ENCODE data around the gene OGDHL.
"Not testable (repeated sequence)": the region's sequence is repeated elsewhere in the genome, so short reads cannot be mapped to it uniquely, and the experiment has no call there.

Gene OGDHL

DNA sequence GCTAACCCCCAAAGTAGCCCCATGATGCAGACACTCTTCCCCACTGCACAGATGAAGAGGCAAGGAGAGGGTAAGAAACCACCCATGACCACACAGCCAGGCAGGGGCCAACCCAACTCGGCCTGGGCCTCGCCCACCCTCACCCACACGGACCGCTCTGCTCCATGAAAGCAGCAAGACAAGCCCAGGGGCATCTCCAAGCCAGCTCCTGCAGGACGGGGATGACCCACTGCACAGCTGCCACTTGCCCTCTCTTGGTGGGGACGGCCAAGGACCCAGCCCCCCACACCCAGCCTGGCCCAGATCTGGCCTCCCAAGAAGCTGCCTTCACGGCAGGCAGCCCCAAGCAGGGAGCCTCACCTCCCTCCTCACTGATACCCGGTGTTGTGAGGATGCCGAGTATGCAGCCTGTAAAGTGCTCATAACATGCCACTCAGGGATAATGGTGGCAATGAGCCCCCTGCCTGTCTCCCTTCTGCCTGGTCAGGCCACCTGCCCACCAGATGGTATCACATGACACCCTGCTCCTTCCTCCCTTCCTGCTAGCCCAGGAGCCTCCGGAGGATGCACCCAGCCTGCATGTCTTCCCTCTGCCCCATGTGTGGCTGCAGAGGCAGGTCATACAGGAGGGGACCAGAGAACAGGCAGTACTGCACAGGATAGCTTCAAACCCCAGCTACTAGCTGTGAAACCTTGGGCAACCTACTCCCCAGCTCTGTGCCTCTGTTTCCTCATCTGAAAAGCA, 23.3 kb downstream of the OGDHL start:
- DNase-seq, result no peak

DNA sequence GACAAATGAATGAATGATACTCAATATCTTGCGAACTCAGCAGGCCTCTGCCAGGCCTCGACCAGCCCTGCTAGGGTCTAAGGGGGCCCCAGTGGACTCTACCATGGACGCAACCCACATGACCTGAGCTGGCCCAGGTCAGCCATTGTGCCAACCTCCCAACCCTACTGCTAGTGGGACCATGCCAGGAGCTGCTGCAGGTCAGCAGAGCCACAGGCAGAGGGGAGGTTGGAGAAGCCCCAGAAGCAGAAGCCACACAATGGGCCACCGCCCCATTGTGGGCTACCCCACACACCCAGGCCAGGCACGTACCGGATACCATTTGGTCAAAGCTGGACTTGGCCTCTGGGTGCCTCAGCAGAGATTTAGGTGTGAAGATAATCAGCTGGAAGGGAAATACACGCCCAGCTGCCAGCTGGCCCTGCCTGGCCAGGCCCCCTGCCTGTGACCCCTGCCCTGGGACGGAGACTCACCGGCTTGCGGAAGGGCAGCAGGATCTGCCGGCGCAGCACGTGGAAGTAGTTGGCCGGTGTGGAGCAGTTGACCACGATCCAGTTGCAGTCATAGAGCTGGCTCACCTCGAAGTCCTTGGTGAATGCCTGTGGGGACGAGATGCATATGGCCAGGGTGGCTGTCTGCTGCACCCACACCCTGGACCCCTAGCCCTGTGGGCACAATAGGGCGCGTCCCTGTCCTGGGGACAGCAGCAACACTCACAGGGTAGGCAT, 24.5 kb downstream of the OGDHL start:
- no peak for DNase-seq

GRCh38 chr10:49736564-49737113, 25.5 kb downstream of the OGDHL start:
- no peak for DNase-seq

- no peak for DNase-seq
Measured at GRCh38 chr10:49735848-49736563, 26.1 kb downstream of the OGDHL start.

- DNase-seq, result no peak
Measured at GRCh38 chr10:49735161-49735560, 27.0 kb downstream of the OGDHL start.

DNA sequence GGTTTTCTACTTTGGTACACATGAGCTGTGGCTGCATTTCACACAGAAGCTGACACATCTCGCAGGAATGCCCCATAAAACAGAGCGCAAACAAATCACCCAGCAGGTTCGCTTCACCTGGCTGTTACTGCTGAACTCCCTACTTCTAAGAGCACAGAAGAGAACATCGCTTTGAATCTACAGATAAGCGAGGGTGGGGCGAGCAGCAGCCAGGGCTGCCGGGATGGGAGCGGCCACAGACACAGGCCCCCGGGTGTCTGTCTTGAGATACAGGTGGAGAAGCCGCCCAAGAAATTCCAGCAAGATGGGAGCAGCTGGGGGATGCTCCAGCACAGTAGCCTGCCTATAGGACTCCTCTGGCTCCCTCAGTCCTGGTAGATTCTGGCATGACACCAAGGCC, 27.4 kb downstream of the OGDHL start:
- no peak for DNase-seq

DNA sequence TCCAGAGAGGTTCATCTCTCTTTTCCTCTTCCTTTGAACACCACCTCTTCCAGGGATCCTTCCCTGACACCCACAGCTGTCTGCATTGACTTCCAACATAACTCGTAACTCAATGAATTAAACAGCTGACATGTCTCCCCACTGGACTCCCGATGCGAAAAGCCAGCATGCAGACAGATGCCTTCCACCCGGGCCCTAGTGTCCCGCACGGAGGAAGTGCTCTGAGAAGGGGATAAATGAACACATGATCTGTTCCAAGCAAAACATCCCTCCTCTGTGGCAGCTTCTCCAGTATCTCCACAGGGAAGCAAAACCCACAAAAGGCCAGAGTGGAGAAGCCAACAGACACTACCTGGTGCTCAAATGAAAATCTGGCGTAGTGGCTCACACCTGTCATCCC, 28.3 kb downstream of the OGDHL start:
- no peak for DNase-seq

DNA sequence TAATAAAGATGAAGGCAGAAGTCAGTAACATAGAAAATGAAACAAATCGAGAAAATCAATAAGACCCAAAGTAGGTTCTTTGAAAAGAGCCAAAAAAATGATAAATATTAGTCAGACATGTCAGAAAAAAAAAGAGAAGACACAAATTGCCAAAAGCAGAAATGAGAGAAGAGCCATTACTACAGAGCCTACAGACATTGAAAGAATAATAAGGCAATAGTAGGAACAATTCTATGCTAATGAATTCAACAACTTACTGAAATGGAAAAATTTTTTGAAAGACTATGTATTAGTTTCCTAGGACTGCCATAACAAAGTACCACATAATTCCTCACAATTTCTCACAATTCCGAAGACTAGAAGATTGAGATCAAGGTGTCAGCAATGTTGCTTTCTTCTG, 35.5 kb downstream of the OGDHL start:
- no peak for DNase-seq

- DNase-seq, result not testable (repeated sequence)
Measured at GRCh38 chr10:49715157-49715556, 47.0 kb downstream of the OGDHL start.

DNA sequence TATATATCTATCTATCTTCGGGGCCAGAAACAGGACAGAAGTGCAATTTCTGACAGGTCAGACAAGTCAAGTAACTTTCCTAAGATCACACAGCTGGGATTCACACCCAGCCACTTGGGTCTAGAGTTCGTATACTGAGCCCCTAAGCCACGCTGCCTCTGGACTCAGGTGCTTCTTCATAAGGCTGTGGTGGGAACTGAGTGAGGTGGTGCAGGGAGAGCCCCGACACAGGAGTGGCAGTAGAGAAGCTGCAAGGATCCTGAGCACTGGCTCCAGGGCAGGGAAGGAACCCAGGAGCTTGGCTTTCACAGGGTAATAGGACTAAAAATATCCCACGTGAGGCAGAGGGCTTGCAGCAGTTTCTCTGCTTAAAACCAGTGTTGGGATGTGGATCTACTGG, 48.9 kb downstream of the OGDHL start:
- no peak for DNase-seq

DNA sequence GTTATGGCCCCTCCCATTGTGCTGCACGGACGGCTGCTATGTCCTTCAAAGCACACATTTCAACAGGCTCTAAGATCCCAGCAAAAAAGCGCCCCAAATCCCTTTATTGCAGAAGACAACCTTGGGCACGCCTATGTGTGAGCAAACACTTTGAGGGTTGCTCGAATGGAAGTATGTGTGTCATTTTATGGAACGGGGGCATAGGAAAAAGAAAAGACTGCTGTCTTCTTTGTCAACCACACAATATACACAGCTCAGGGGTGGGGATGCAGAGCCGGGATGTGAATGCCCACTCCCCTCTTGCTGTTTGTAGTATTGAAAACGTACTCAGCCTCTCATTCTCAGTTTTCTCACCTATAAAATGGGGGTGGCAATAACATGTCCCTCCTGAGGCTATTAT, 50.6 kb downstream of the OGDHL start:
- DNase-seq, result no peak

DNA sequence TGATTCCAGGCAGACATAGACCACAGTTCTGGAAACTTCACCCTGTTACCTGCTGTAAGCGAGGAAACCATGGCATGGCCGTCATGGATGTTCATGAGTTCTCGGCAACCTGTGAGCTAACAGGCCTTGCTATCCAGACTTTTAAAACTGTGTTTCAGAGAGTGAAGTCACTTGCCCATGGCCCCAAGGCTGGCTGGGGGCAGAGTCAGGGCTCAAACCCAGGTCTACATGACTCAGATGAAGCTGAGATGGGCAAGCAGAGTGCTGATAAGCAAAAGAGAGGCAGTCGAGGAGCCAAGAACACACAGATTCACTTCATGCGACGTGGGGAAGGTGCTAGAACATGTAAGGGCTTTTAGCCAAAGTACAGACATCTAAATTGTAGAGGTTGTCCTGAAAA, 51.2 kb downstream of the OGDHL start:
- no peak for DNase-seq

DNA sequence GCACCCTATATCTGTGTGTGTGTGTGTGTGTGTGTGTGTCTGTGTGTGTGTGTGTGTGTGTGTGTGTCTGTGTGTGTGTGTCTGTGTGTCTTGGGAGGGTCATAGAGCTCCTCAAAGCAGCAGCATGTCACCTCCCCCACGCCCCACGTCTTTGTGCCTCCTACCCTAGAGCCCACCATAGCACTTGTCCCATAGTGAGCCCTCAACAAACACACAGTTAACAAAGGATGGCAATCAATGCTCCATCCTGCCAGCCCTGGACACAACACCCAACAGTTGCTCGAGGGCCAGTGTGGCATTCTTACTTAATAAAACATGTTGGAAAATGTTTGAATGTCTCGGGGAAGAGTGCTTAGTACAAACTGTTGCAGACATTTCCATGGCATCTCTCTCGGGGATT, 52.2 kb downstream of the OGDHL start:
- DNase-seq, result no peak

- DNase-seq, result no peak
Measured at GRCh38 chr10:49707585-49707984, 54.5 kb downstream of the OGDHL start.

DNA sequence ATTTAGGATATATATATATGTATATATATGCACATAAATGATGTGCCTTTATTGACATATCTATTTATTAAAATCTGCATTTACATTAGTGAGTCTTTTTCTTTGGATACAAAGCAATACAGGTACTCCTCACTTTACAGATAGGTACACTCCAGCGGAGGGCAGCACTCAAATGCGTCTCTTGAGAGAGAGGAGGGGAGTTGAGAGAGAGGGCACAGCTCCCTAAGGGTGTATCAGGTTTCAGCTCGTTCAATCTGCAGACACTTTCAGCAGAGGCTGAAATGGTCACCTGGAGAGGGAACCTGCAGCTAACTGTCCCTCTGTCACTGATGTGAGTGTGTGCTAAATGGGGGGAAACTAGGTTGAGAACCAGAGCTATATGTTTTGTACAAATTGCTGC, 61.1 kb downstream of the OGDHL start:
- no peak for DNase-seq

DNA sequence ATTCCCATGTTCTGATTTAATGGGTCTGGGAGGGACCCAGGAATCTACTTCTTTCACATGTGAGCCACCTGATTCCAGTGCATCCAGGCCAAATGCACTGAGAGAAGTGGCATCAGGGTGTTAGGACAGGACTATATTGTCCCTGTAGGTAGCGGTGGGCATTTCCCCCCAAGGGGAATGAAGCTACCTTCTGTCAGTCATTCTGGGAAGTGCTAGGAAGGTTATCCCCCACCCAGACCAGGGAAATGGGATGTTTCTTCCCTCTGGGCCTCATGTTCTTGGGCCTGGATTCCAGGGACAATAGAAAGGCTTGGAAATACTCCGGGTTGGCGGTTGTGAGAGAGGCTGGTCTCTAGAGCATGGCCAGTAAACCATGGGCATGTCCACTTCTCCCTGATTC, 61.9 kb downstream of the OGDHL start:
- no peak for DNase-seq

- no peak for DNase-seq
Measured at GRCh38 chr10:49698679-49699078, 63.4 kb downstream of the OGDHL start.

DNA sequence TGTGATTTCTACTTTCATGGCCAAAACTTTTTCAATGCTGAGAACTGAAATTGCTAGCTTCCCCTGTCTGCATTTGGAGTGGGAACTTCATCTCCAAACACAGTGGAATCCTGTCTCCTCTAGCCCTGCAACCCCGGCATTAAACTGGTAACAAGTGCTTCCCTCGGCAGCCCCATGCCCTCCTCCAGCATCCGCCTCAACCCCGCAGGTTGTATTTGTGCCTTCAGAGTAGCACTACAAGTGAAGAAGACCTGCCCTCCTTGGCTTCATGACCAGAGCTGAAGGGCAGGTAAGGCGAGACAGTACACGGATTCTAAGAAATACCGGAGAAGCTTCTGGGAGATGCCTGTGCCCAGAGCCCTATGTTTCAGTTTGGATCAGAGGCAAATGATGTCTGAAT, 65.8 kb downstream of the OGDHL start:
- no peak for DNase-seq

DNA sequence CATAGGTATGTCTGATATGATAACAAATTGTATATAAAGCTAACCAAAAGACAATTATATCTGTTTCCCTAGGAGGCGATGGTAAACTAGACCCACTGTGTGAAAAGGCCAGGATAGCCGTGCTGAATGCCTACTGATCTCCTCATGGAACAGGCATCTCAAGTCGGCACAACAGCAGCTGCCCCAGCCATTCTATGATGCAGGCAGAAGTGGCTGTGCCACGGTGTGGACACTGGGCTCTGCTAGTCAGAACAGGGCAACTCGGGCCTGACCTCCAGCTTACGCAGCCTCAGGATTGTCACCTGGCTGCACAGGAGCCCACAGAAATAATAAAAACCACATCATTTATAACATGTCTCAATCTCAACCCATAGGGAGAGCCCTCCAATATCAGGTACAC, 67.7 kb downstream of the OGDHL start:
- DNase-seq, result no peak

- no peak for DNase-seq
Measured at GRCh38 chr10:49691588-49691987, 70.5 kb downstream of the OGDHL start.

GRCh38 chr10:49690698-49691356, 71.3 kb downstream of the OGDHL start:
- DNase-seq, result no peak

- no peak for DNase-seq
Measured at GRCh38 chr10:49689882-49690510, 72.1 kb downstream of the OGDHL start.

GRCh38 chr10:49688920-49689319, 73.2 kb downstream of the OGDHL start:
- no peak for DNase-seq
